GM23338 (cell line): Measurements from ENCODE around the gene HOXA5.

ENCODE experiments used
- EZH2 ChIP-seq: fragments of 200-600 bp; sonication (generic); IDR thresholded peaks from one replicate; pipeline ENCODE4 v1.8.0; 2017; ENCODE audit warnings: antibody characterized with exemption, mild to moderate bottlenecking, low read depth; ENCODE audit not compliant: unreplicated experiment
- EZH2phosphoT487 ChIP-seq: fragments of 200-600 bp; sonication (generic); IDR thresholded peaks from one replicate; pipeline ENCODE4 v1.8.1; 2018; ENCODE audit warnings: antibody characterized with exemption; ENCODE audit not compliant: unreplicated experiment
- NANOG ChIP-seq: IDR thresholded peaks from 2 replicates; pipeline ENCODE4 v1.6.1; 2016; ENCODE audit warnings: antibody characterized with exemption, borderline replicate concordance
- POLR2AphosphoS5 ChIP-seq: IDR thresholded peaks from 2 replicates; pipeline ENCODE4 v1.6.1; 2016; ENCODE audit warnings: antibody characterized with exemption, low read depth
- ZNF331 ChIP-seq: fragments of 250-450 bp; sonication (Bioruptor Pico); IDR thresholded peaks from 2 replicates; pipeline ENCODE4 v1.5.0; 2020; ENCODE audit warnings: low read depth, mild to moderate bottlenecking, moderate library complexity
- TF ChIP-seq, protein P1 (sequence below), 2 experiments: fragments of 200-600 bp in 1 of 2; sonication (generic) in 1 of 2; conservative IDR thresholded peaks; 2 replicates each; pipeline versions ENCODE4 v1.5.1 to v1.6.1; 2016 to 2017; ENCODE audit warnings: antibody characterized with exemption in 2 of 2, low read depth in 2 of 2, mild to moderate bottlenecking in 2 of 2, moderate library complexity in 1 of 2

DNA sequence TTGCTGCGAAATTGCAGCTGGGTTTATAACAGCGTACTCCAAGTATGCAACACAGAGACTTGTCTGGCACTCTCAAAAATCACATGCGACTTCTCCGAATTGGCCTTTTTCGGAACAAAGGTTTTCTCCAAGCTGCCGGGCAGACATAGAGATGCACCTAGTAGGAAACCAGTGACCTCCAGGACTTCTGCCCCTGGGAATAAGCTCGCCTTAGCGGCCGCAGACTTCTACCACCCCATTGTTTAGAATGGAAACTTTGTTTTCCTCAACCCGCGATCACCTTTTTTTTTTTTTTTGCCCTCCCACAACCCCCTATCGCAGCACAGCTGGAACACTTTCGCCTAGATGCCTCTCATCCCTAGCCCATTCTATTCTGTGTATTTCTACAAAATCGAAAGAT, 35.5 kb upstream of the HOXA5 start:
- TF ChIP-seq ZNF331 (CRISPR knock-in tag) = no peak
- TF ChIP-seq, protein P1, sequence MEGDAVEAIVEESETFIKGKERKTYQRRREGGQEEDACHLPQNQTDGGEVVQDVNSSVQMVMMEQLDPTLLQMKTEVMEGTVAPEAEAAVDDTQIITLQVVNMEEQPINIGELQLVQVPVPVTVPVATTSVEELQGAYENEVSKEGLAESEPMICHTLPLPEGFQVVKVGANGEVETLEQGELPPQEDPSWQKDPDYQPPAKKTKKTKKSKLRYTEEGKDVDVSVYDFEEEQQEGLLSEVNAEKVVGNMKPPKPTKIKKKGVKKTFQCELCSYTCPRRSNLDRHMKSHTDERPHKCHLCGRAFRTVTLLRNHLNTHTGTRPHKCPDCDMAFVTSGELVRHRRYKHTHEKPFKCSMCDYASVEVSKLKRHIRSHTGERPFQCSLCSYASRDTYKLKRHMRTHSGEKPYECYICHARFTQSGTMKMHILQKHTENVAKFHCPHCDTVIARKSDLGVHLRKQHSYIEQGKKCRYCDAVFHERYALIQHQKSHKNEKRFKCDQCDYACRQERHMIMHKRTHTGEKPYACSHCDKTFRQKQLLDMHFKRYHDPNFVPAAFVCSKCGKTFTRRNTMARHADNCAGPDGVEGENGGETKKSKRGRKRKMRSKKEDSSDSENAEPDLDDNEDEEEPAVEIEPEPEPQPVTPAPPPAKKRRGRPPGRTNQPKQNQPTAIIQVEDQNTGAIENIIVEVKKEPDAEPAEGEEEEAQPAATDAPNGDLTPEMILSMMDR (conservative IDR thresholded peaks at IDR 0.05; ENCODE audit: low read depth in 2 of 2) = no peak
- peak; percentile 88 for TF ChIP-seq EZH2
- no peak for TF ChIP-seq NANOG
- no peak for TF ChIP-seq POLR2AphosphoS5
- peak; percentile 52 for TF ChIP-seq EZH2phosphoT487
